ENCODE results near the gene GSTA2.

Gene GSTA2

GRCh38 chr6:52786249-52786956, 23.1 kb upstream of the GSTA2 start:
- ChIA-PET CTCF (interaction anchor here (0.6 kb wide), 1 partner anchor 12 kb away, joined by 3 read pairs; no protein-coding TSS in a partner anchor), POLR2A (no interaction called here)
- no peak overlapping the region for H3K4me3 ChIP-seq (ENCODE audit: low read depth, low read length)

More at GRCh38 chr6:52786249-52786956, 23.1 kb upstream of the GSTA2 start:
- TF ChIP-seq ZSCAN4 (tag by site-specific recombination; IDR thresholded peaks at IDR 0.05) (no peak), ZBTB20 (tag by site-specific recombination; IDR thresholded peaks at IDR 0.05) (no peak), REPIN1 (tag by site-specific recombination; IDR thresholded peaks at IDR 0.05; ENCODE audit: low read depth) (no peak), ZNF658 (tag by site-specific recombination; IDR thresholded peaks at IDR 0.05) (no peak), ZNF354C (tag by site-specific recombination; IDR thresholded peaks at IDR 0.05; ENCODE audit: borderline replicate concordance, low read depth) (no peak), ZNF449 (tag by site-specific recombination; IDR thresholded peaks at IDR 0.05) (no peak), ZNF571 (tag by site-specific recombination; IDR thresholded peaks at IDR 0.05) (no peak), ZNF596 (tag by site-specific recombination; IDR thresholded peaks at IDR 0.05) (no peak), ZNF645 (tag by site-specific recombination; IDR thresholded peaks at IDR 0.05) (no peak), ZNF624 (tag by site-specific recombination; IDR thresholded peaks at IDR 0.05) (no peak), TSHZ1 (tag by site-specific recombination; IDR thresholded peaks at IDR 0.05; ENCODE audit: borderline replicate concordance) (no peak), ZNF701 (tag by site-specific recombination; IDR thresholded peaks at IDR 0.05) (no peak), ZNF792 (tag by site-specific recombination; IDR thresholded peaks at IDR 0.05) (no peak), ZNF37A (tag by site-specific recombination; IDR thresholded peaks at IDR 0.05) (no peak), ZNF692 (tag by site-specific recombination; IDR thresholded peaks at IDR 0.05) (no peak), ZNF768 (tag by site-specific recombination; IDR thresholded peaks at IDR 0.05) (no peak), ZNF621 (tag by site-specific recombination; IDR thresholded peaks at IDR 0.05) (no peak), ZNF248 (tag by site-specific recombination; IDR thresholded peaks at IDR 0.05) (no peak), ZNF530 (tag by site-specific recombination; IDR thresholded peaks at IDR 0.05; ENCODE audit: low read depth) (no peak)
- H3K36me3 ChIP-seq (ENCODE audit: control insufficient read depth in 2 of 2, insufficient read depth in 1 of 2, low read length in 2 of 2): no peaks in the 10 kb centered on the region
- no peak overlapping the region for H3K27ac ChIP-seq (ENCODE audit: extremely low read depth, low read depth, low read length)
- no peaks in the 10 kb centered on the region for H3K9me3 ChIP-seq (ENCODE audit: control insufficient read depth, insufficient read depth, low read depth, low read length)
- no peaks in the 10 kb centered on the region for H3K4me1 ChIP-seq (ENCODE audit: control insufficient read depth, insufficient read depth, low read length)
